22Rv1 (cell line): ENCODE measurements around the gene ITPRIP.

Source experiments
- CTCF ChIP-seq: fragments of 450-650 bp; IDR thresholded peaks from 2 replicates; pipeline ENCODE4 v1.5.1; 2017; ENCODE audit warnings: mild to moderate bottlenecking
- ZFX ChIP-seq: fragments of 450-650 bp; IDR thresholded peaks from 2 replicates; pipeline ENCODE4 v1.6.1; 2017; ENCODE audit warnings: antibody characterized with exemption, borderline replicate concordance

DNA sequence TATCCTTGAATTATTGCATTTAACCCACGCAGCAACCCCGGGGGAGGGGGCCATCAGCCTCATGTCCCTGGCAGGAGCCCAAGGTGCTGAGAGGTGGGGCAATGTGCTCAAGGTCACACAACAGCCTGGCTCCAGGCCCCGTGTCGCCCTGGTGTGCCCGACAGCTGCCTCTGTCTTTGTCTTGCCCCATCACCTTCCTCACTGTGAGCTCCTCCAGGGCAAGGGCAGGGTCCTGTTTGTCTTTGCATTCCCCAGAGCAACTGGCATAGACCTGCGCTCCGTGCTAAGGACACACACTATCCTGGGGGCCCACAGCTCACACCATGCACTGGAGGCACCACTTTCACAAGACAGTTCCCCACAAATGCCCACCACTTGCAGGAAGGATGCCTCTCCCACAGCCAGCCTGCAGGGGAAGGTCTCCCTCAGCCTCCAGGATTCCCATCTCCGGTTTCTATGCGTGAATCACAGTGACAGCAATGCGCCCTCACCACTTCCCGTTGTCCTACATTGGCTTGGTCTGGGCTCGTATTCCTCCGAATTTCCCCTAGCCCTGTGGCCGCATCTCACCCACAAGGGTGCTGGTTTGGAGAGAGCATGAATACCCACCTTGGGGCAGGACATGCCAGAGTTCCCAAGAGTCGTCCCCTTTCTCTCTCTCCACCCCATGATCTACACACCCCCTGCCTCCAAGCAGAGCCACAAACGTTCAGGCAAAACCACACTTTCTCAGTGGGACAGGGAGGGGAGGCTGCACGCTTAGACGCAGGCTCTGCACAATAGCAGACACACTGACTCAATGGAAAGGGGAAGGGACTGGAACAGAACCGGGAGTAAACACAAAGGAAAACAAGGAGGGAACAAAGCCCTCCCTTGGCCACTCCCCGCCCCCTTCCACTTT lies 10.3 kb downstream of the ITPRIP start:
- no peak for TF ChIP-seq CTCF
- no peak for TF ChIP-seq ZFX
